ENCODE results near the gene CCNT1. TPM values are rescaled to one million over a fixed set of nuclear protein-coding genes. Genes with fewer than 3 reads are reported as not detected.

CCNT1 gene
- total RNA-seq, 1 experiment from 2014 or later, result 50.0 TPM

DNA sequence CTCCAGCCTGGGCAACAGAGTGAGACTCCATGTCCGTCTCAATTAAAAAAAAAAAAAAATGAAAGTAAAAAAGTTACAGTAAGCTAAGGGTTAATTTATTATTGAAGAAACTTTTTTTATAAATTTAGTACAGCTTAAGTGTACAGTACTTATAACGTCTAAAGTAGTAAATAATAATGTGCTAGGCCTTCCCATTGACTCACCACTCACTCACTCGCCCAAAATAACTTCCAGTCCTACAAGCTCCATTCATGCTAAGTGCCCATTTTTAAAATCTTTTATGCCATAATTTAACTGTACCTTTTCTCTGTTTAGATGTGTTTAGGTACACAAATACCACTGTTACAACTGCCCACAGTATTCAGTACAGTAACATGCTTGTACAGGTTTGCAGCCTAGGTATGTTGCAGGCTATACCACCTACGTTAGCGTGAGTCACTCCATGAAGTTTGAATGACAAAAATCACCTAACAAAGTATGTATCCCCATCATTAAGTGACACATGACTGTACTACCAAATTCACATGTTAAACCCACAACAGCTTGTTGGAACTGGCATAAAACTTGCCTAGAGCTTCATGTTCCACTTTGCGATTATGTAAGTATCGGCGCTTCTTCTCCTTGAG lies 45.2 kb downstream of the CCNT1 start:
- in situ Hi-C loops (cut with HindIII; ENCODE audit: low pct_unique_long_range_greater_than_20kb, low sequenced_read_pairs), result no loop called here
- no peaks in the 10 kb centered on the region for H3K9me3 ChIP-seq (ENCODE audit: control insufficient read depth, insufficient read depth, low read depth, low read length)
- H3K27ac ChIP-seq (ENCODE audit: low read length), result no peak overlapping the region
- no peaks in the 10 kb centered on the region for H3K4me1 ChIP-seq (ENCODE audit: control insufficient read depth, insufficient read depth, low read length)
- ATAC-seq (no peak), DNase-seq (ENCODE audit: low read depth, low spot score) (no peak)
- ChIA-PET CTCF (interaction anchor here (0.6 kb wide), 1 partner anchor 125 kb away, joined by 4 read pairs; no protein-coding TSS in a partner anchor), POLR2A (interaction anchor here (0.7 kb wide), 1 partner anchor 11 kb away, joined by 3 read pairs; no protein-coding TSS in a partner anchor)
- no TSS peak for BruUV-seq (replicated peaks)
- H3K36me3 ChIP-seq (ENCODE audit: control insufficient read depth, insufficient read depth, low read length), result peaks cover 21% of the 10 kb centered on the region
- H3K4me3 ChIP-seq (ENCODE audit: low read depth in 2 of 2, low read length in 2 of 2), result no peak overlapping the region
- H3K27me3 ChIP-seq (ENCODE audit: control insufficient read depth, insufficient read depth, low read length), result no peaks in the 10 kb centered on the region
- TF ChIP-seq POLR2AphosphoS5 (IDR thresholded peaks at IDR 0.05; ENCODE audit: low read depth, low read length), result no peak
- TF ChIP-seq TCF7L2 (IDR thresholded peaks at IDR 0.05; ENCODE audit: low read depth, low read length), result no peak
- no peak for TF ChIP-seq SIN3A (IDR thresholded peaks at IDR 0.05; ENCODE audit: borderline replicate concordance, insufficient read depth, low read depth, low read length)
- TF ChIP-seq REST (IDR thresholded peaks at IDR 0.05; ENCODE audit: insufficient read depth in 1 of 2, low read depth in 2 of 2, low read length in 1 of 2), result no peak
- TF ChIP-seq CTCF (IDR thresholded peaks at IDR 0.05), result no peak
- intact Hi-C loops (cut with micrococcal nuclease; ENCODE audit: unreplicated experiment), result no loop called here

GRCh38 chr12:48668996-48669395 lies 47.5 kb downstream of the CCNT1 start:
- CTCF ChIA-PET, result no interaction called here
- H3K4me1 ChIP-seq (ENCODE audit: control insufficient read depth, insufficient read depth, low read length), result no peaks in the 10 kb centered on the region
- DNase-seq (ENCODE audit: low read depth, low spot score) (no peak), ATAC-seq (no peak)
- intact Hi-C loops (cut with micrococcal nuclease; ENCODE audit: unreplicated experiment) (no loop called here), in situ Hi-C loops (cut with HindIII; ENCODE audit: low pct_unique_long_range_greater_than_20kb, low sequenced_read_pairs) (no loop called here)
- no peak overlapping the region for H3K27ac ChIP-seq (ENCODE audit: low read length)
- POLR2A ChIA-PET, result no interaction called here
- H3K4me3 ChIP-seq (ENCODE audit: low read depth in 2 of 2, low read length in 2 of 2), result no peak overlapping the region
- peaks cover 17% of the 10 kb centered on the region for H3K36me3 ChIP-seq (ENCODE audit: control insufficient read depth, insufficient read depth, low read length)
- TF ChIP-seq REST (IDR thresholded peaks at IDR 0.05; ENCODE audit: insufficient read depth in 1 of 2, low read depth in 2 of 2, low read length in 1 of 2), result no peak
- TF ChIP-seq SIN3A (IDR thresholded peaks at IDR 0.05; ENCODE audit: borderline replicate concordance, insufficient read depth, low read depth, low read length), result no peak
- TF ChIP-seq CTCF (IDR thresholded peaks at IDR 0.05), result no peak
- BruUV-seq (replicated peaks), result no TSS peak
- no peaks in the 10 kb centered on the region for H3K9me3 ChIP-seq (ENCODE audit: control insufficient read depth, insufficient read depth, low read depth, low read length)
- no peaks in the 10 kb centered on the region for H3K27me3 ChIP-seq (ENCODE audit: control insufficient read depth, insufficient read depth, low read length)
